Measurements from ENCODE around the gene DNAH9. TPM values are rescaled to one million over a fixed set of nuclear protein-coding genes. Genes with fewer than 3 reads are reported as not detected.

The DNAH9 gene
- total RNA-seq, 1 experiment from 2014 or later = 0.22 TPM

DNA sequence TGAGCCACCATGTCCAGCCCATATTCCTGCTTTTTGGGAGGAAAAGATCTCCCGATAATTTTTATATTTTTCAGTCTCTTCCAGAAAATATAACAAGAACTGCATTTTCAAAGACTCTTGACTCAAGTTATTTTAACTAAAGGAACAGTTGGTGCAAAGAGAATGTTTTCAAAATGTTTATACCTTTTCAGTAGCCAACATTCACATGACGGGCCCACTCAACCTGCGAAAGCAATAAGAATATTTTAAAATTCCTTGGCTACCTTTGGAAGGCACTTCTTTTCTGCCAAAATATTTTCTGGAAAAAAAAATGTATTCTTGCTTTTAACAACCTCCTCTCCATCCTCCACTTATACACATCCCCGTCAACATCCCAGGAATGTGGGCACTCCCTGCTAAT, 258.7 kb downstream of the DNAH9 start:
- H3K56ac ChIP-seq (ENCODE audit: insufficient read length, low read depth, low read length) = no peak overlapping the region
- no peaks in the 10 kb centered on the region for H3K27me3 Mint-ChIP-seq (ENCODE audit: low read depth)
- H4K91ac ChIP-seq (ENCODE audit: insufficient read length, low read depth, low read length) = no peak overlapping the region
- H3K4me2 ChIP-seq (ENCODE audit: insufficient read depth, insufficient read length, low read length) = no peak overlapping the region
- no peak overlapping the region for H3K9ac ChIP-seq (ENCODE audit: extremely low read depth, insufficient read length, low read length)
- no peak overlapping the region for H2AK5ac ChIP-seq (ENCODE audit: insufficient read length, low read length)
- H3K4ac ChIP-seq (ENCODE audit: low read depth, low read length) = no peak overlapping the region
- H2BK20ac ChIP-seq (ENCODE audit: low read depth, low read length, poor library complexity, severe bottlenecking) = no peak overlapping the region
- no peak overlapping the region for H3K4me3 Mint-ChIP-seq
- no peak overlapping the region for H4K5ac ChIP-seq (ENCODE audit: insufficient read length, low read depth, low read length)
- H3T11ph ChIP-seq (ENCODE audit: low read length) = no peak overlapping the region
- peaks cover 0 to 4% of the 10 kb centered on the region in 2 experiments; a peak in 3 of 5 replicates for H3K9me3 Mint-ChIP-seq
- no peaks in the 10 kb centered on the region for H3K23me2 ChIP-seq (ENCODE audit: insufficient read length, low read depth, low read length, poor library complexity, severe bottlenecking)
- WGBS (ENCODE audit: extremely low coverage, insufficient read length, low lambda C conversion rate) = no CpG with 5 or more reads among the region's 4 CpGs
- H3K4me1 Mint-ChIP-seq = peaks cover 24 to 32% of the 10 kb centered on the region in 2 experiments
- H2AFZ ChIP-seq (ENCODE audit: low read length) = no peak overlapping the region
- H2BK12ac ChIP-seq (ENCODE audit: insufficient read length, low read depth, low read length) = no peak overlapping the region
- no peak for DNase-seq
- H3K27me3 ChIP-seq (ENCODE audit: insufficient read depth, low read length) = no peaks in the 10 kb centered on the region
- TF ChIP-seq, protein P1, sequence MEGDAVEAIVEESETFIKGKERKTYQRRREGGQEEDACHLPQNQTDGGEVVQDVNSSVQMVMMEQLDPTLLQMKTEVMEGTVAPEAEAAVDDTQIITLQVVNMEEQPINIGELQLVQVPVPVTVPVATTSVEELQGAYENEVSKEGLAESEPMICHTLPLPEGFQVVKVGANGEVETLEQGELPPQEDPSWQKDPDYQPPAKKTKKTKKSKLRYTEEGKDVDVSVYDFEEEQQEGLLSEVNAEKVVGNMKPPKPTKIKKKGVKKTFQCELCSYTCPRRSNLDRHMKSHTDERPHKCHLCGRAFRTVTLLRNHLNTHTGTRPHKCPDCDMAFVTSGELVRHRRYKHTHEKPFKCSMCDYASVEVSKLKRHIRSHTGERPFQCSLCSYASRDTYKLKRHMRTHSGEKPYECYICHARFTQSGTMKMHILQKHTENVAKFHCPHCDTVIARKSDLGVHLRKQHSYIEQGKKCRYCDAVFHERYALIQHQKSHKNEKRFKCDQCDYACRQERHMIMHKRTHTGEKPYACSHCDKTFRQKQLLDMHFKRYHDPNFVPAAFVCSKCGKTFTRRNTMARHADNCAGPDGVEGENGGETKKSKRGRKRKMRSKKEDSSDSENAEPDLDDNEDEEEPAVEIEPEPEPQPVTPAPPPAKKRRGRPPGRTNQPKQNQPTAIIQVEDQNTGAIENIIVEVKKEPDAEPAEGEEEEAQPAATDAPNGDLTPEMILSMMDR (conservative IDR thresholded peaks at IDR 0.05) = no peak
- no peaks in the 10 kb centered on the region for H3K79me2 ChIP-seq (ENCODE audit: insufficient read depth, low read length)
- no peaks in the 10 kb centered on the region for H3K9me3 ChIP-seq (ENCODE audit: control insufficient read depth, low read depth, low read length)
- H2BK120ac ChIP-seq (ENCODE audit: low read depth, low read length, poor library complexity, severe bottlenecking) = no peak overlapping the region
- peaks cover 3% of the 10 kb centered on the region; the same call in 1 of the 2 replicates for H3K4me1 ChIP-seq (ENCODE audit: insufficient read depth, low read length)
- H3K27ac ChIP-seq (ENCODE audit: insufficient read length, low read depth, low read length) = no peak overlapping the region
- no peak overlapping the region for H2BK5ac ChIP-seq (ENCODE audit: insufficient read length, low read length)
- H4K20me1 ChIP-seq (ENCODE audit: control insufficient read depth, insufficient read depth, insufficient read length) = no peaks in the 10 kb centered on the region
- H3K27ac Mint-ChIP-seq = no peak overlapping the region
- H2BK15ac ChIP-seq (ENCODE audit: low read depth, low read length) = no peak overlapping the region
- H4K8ac ChIP-seq (replicated peaks; ENCODE audit: insufficient read length, low read depth, low read length) = no peak overlapping the region
- H3K14ac ChIP-seq (ENCODE audit: insufficient read depth, low read length) = no peak overlapping the region
- H3K18ac ChIP-seq (ENCODE audit: insufficient read length, low read depth, low read length) = no peak overlapping the region
- 0 out of 7 replicates have a peak, but pooled peaks cover 0 to 4% (median 0%) of the 10 kb centered on the region in 3 experiments for H3K36me3 Mint-ChIP-seq (ENCODE audit: insufficient read depth in 1 of 3, low read depth in 3 of 3)
- no peak overlapping the region for H3K23ac ChIP-seq (ENCODE audit: insufficient read length, low read depth, low read length)
- H3K79me1 ChIP-seq (ENCODE audit: insufficient read depth, low read depth, low read length, poor library complexity, severe bottlenecking) = no peaks in the 10 kb centered on the region
